ENCODE results near the gene COPG1. TPM values are rescaled to one million over a fixed set of nuclear protein-coding genes. Genes with fewer than 3 reads are reported as not detected.

Gene COPG1
- total and polyA plus RNA-seq, 2 donors (not counting 3 experiments of a cell fraction or from before 2014, with no cell fraction given), result 112 to 202 TPM

- dilution Hi-C loops (cut with MboI; ENCODE audit: extremely low pct_ligation_motif_present, low sequenced_read_pairs), result no loop called here
- H3K9ac ChIP-seq (replicated peaks; ENCODE audit: extremely low read depth, insufficient read depth, low read length), result no peak overlapping the region
Observed at GRCh38 chr3:129228891-129229585, 20.4 kb upstream of the COPG1 start.

More at GRCh38 chr3:129228891-129229585, 20.4 kb upstream of the COPG1 start:
- no peak overlapping the region for H3K4me2 ChIP-seq (ENCODE audit: insufficient read depth, low read length)
- no peaks in the 10 kb centered on the region for H3K36me3 ChIP-seq (ENCODE audit: control insufficient read depth in 2 of 2, extremely low read depth in 1 of 2, insufficient read depth in 2 of 2, low read length in 2 of 2)
- DNase-seq (ENCODE audit: low read depth, low spot score) (peak; percentile 53), FAIRE-seq (peak; percentile 89)
- no peaks in the 10 kb centered on the region for H3K79me2 ChIP-seq (ENCODE audit: control insufficient read depth, insufficient read depth, low read length)
- H3K4me1 ChIP-seq (ENCODE audit: control insufficient read depth, extremely low read depth, insufficient read depth, low read length), result peaks cover 45% of the 10 kb centered on the region
- peak overlapping the region; percentile 71 for H2AFZ ChIP-seq (ENCODE audit: low read depth, low read length)
- no peak overlapping the region for H3K4me3 ChIP-seq (replicated peaks in 1 of 3; ENCODE audit: insufficient read depth in 1 of 3, low read depth in 1 of 3, low read length in 3 of 3)
- CTCF ChIA-PET, result interaction anchor here (0.7 to 1.8 kb wide), 6 partner anchors 17 to 259 kb away, joined by 3 to 14 read pairs (median 8); partner anchors contain the start of gene ISY1
- H3K27me3 ChIP-seq (ENCODE audit: control insufficient read depth in 2 of 2, insufficient read depth in 2 of 2, low read length in 2 of 2), result no peaks in the 10 kb centered on the region
- no peaks in the 10 kb centered on the region for H3K9me3 ChIP-seq (replicated peaks; ENCODE audit: control insufficient read depth, insufficient read depth, low read length)
- no peaks in the 10 kb centered on the region for H3K9me1 ChIP-seq (replicated peaks; ENCODE audit: control insufficient read depth, extremely low read depth, insufficient read depth, low read length)
- peak overlapping the region; percentile 1 for H3K27ac ChIP-seq (ENCODE audit: insufficient read depth, low read depth, low read length)
- H4K20me1 ChIP-seq (replicated peaks; ENCODE audit: control insufficient read depth, extremely low read depth, insufficient read depth, low read length), result no peaks in the 10 kb centered on the region
- POLR2A ChIA-PET, result no interaction called here
- intact Hi-C loops (cut with micrococcal nuclease), result loop anchor here (1.0 kb wide), 1 partner anchor 68 kb away; the partner anchor contains the start of gene ISY1
- no TSS peak for BruUV-seq (replicated peaks)
- TF ChIP-seq CTCF (IDR thresholded peaks at IDR 0.05; ENCODE audit: extremely low read depth in 1 of 2, insufficient read depth in 1 of 2, low read depth in 1 of 2, low read length in 2 of 2) (peak in 1 of 2 donors; percentile 6), EZH2 (IDR thresholded peaks at IDR 0.05; ENCODE audit: borderline replicate concordance, low read depth, low read length, severe bottlenecking) (no peak), FOS (IDR thresholded peaks at IDR 0.05; ENCODE audit: borderline replicate concordance, insufficient read depth, low read length) (peak; percentile 14), POLR2AphosphoS5 (IDR thresholded peaks at IDR 0.05; ENCODE audit: insufficient read depth, low read depth, low read length) (peak; percentile 26)
